ENCODE data around the gene TRIM24. TPM values are rescaled to one million over a fixed set of nuclear protein-coding genes. Genes with fewer than 3 reads are reported as not detected.
"Not testable (repeated sequence)": the region's sequence is repeated elsewhere in the genome, so short reads cannot be mapped to it uniquely, and the experiment has no call there.

TRIM24 gene
- 10 to 100 TPM; 52.8 to 74.2 (median 73.2) TPM for polyA plus RNA-seq (ENCODE audit: insufficient read depth in 1 of 5, insufficient read length in 5 of 5, low replicate concordance in 1 of 5)
- long read RNA-seq, donor 1, full-length matches to known transcripts: 2 of 27 reads
- long read RNA-seq, donor 1, partial matches to known transcripts: 25 of 27 reads
- long read RNA-seq, donor 1, other reads (novel, unspliced or antisense): 0 of 27 reads
- long read RNA-seq, donor 2, full-length matches to known transcripts: 3 of 3 reads
- long read RNA-seq, donor 2, partial matches to known transcripts: 0 of 3 reads
- long read RNA-seq, donor 2, other reads (novel, unspliced or antisense): 0 of 3 reads
- long read RNA-seq, donor 3, full-length matches to known transcripts: 2 of 9 reads
- long read RNA-seq, donor 3, partial matches to known transcripts: 7 of 9 reads
- long read RNA-seq, donor 3, other reads (novel, unspliced or antisense): 0 of 9 reads
- long read RNA-seq, donor 4, full-length matches to known transcripts: 2 of 14 reads
- long read RNA-seq, donor 4, partial matches to known transcripts: 12 of 14 reads
- long read RNA-seq, donor 4, other reads (novel, unspliced or antisense): 0 of 14 reads
- long read RNA-seq, donor 5, full-length matches to known transcripts: 1 of 25 reads
- long read RNA-seq, donor 5, partial matches to known transcripts: 24 of 25 reads
- long read RNA-seq, donor 5, other reads (novel, unspliced or antisense): 0 of 25 reads
- long read RNA-seq, donor 6, full-length matches to known transcripts: 4 of 4 reads
- long read RNA-seq, donor 6, partial matches to known transcripts: 0 of 4 reads
- long read RNA-seq, donor 6, other reads (novel, unspliced or antisense): 0 of 4 reads
- long read RNA-seq, donor 7, full-length matches to known transcripts: 5 of 10 reads
- long read RNA-seq, donor 7, partial matches to known transcripts: 5 of 10 reads
- long read RNA-seq, donor 7, other reads (novel, unspliced or antisense): 0 of 10 reads
- long read RNA-seq, donor 8, partial matches to known transcripts: 0 of 1 reads
- long read RNA-seq, donor 8, other reads (novel, unspliced or antisense): 0 of 1 reads

DNA sequence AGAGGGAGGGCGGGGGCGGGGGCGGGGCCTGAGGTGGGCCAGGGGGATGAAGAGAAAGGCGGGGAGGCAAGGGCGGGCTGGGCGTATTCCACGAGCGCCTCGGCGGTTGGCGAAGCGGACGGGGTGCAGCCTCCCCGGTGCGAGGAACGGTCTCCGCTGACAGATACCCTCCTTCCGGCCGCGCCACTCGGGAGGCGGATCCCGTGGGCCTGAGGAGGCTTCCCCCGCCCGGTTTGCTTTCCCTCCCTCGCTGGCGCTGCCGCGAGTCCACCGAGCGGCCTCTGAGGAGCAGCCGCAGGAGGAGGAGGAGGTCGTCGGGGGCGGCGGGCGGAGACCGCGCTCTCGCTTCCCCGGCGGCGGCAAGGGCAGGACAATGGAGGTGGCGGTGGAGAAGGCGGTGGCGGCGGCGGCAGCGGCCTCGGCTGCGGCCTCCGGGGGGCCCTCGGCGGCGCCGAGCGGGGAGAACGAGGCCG lies at the start of gene TRIM24:
Gene TRIM24, plus strand, starts transcription at position 84 of the 473 bp plus-strand sequence. Its CDS starts 290 bp downstream, at position 374.
- DNase-seq: no peak

DNA sequence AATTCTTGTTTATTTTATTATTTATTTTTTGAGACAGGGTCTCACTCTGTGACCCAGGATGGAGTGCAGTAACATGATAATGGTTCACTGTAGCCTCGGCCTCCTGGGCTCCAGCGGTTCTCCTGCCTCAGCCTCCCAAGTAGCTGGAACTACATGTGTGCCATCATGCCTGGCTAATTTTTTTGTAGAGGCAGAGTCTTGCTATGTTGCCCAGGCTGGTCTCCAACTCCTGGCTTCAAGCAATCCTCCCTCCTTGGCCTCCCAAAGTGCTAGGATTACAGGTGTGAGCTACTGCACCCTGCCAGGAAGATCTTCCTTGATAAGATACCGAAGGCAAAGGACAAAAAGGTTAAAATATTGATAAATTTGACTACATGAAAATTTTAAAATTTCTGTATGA lies 48.0 kb upstream of the TRIM24 start:
- DNase-seq: not testable (repeated sequence)

GRCh38 chr7:138412921-138413320 lies 47.1 kb upstream of the TRIM24 start:
- DNase-seq: not testable (repeated sequence)

DNA sequence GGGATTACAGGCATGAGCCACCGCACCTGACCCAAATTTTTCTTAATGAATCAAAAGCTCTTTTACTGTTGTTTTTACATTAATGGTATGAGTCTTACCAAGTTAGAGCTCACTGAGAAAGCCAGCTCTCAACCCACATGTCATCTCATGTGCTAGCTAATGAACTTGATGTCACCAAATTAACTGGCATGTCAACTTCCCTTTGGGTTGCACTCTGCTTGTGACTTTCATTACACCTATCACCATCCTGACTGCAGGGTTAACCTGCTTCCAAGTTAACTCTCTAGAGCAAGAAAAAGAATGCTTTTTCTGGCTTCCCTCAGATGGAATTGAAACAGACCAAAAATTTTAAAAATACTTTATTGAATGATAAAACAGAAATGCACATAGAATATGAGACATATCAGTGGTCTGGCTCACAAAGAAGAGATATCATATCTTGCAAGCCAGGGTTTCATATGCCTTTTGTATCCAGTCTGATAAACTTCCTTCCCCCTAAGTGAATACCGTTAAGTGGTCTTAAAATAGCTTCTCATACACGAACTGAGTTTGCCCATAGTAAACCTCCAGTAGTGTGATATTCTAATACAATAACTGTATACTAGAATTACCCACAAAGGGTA lies 42.9 kb upstream of the TRIM24 start:
- DNase-seq: no peak

DNA sequence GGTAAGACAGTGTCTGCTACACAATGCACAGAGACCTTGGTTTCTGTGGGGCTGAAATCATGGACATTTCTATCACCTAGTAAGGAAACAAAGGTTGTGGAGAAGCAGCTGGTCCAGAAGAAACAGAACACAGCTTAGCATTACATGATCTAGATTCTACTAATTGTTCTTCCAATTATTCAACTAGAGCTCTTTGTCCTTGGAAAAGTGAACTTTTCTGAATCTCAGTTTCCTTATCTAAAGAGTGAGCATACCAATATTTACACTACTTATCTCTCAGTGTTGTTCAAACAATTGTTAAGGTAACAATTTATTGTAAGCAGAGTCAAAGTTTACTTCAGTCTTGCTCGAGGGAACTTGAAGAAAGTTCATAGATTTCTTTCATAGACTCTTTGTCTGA lies 42.3 kb upstream of the TRIM24 start:
- DNase-seq: no peak

DNA sequence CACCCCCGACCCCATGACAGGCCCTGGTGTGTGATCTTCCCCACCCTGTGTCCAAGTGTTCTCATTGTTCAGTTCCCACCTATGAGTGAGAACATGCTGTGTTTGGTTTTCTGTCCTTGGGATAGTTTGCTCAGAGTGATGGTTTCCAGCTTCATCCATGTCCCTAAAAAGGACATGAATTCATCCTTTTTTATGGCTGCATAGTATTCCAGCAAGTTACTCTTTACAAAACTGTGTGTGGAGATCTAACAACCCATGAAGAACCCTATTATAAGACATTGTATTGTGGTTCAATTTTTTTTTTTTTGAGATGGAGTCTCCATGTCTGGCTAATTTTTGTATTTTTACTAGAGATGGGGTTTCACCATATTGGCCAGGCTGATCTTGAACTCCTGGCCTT lies 41.7 kb upstream of the TRIM24 start:
- DNase-seq: not testable (repeated sequence)

DNA sequence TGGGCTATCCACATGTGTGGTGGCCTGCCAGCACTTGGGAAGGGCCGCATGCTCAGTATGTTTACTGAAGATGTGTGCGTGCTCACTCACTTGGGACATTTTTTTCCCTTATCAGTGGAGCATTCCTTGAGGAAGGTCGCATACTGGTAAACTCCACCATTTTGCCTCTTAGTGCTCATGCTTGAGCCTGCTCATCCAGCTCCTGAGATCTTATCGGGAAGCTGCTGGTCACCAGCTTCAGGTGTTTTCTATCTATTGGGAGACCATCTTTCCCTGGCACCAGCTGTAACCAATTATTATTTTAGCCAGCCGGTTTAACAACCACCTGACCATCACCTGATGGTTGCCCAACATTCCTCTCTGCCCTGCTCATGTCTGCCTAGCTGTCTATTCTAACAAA lies 35.0 kb upstream of the TRIM24 start:
- DNase-seq: no peak

- no peak for DNase-seq
Observed at GRCh38 chr7:138429577-138430250, 30.3 kb upstream of the TRIM24 start.

DNA sequence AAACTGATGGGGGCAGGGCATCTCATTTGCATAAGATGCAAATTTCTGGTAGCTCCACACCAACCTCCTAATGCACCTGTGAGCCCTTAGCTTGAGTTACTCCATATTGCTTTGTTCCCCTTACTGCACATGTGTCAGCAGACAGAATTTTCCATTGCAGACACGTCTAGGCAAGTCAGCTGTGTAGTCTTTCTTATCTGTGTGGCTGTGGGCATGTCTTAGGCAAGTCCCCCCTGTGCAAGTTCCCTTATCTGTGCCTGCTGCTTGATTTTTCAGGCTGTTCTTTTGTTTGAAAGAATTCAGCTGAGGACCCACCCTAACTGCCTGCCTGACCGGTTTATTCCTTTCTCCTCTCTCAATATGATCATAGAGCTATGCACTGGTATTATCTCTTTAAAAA lies 28.5 kb upstream of the TRIM24 start:
- no peak for DNase-seq

DNA sequence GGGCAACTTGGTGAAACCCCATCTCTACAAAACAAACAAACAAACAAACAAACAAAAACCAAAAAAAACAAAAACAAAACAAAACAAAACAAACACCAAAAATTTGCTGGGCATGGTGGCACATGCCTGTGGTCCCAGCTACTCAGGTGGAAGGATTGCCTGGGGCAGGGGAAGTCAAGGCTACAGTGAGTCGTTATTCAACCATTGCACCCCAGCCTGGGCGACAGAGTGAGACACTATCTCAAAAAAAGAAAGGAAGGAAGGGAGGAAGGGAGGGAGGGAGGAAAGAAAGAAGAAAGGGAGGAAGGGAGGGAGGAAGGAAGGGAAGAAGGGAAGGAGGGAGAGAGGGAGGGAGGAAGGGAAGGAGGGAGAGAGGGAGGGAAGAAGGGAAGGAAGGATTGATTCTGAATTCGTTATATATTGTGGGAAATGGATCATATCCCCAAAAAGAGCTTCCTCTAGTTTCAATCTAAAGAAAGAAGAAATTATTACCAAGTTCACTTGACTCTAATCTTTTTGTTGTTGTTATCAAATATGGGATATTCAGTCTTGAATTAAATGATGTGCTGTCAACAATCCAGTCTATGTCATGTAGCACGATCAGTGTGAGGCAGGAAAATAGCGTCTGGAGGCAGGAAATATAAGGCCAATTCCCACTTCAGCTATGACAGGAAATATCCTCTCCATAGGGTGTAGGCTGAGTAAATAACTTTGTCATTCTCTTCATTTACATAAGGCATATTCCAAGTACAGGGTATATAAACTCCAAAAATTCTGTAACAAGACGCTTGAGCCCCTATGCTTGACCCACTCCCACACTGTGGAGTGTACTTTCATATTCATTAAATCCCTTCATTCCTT lies 26.2 kb upstream of the TRIM24 start:
- no peak for DNase-seq

DNA sequence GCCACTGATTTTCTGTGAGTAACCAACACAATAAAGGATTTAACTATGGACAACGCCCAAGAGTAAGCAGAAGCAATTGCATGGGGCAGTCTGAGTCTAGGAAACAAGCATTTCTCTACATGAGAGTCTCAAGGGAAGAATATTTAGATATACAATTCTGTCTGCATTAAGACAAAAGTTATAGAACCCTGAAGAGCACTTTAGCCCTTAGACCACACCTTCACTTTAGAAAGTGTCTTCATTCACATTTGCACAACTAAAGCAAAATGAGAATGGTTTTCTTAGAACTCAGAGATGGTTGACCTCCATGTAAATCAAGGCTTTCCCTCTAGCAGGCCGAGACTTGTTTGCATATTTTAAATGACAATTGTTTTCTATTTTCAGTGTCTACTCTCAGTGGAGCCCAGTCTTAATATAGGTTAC lies 25.5 kb upstream of the TRIM24 start:
- DNase-seq: no peak

DNA sequence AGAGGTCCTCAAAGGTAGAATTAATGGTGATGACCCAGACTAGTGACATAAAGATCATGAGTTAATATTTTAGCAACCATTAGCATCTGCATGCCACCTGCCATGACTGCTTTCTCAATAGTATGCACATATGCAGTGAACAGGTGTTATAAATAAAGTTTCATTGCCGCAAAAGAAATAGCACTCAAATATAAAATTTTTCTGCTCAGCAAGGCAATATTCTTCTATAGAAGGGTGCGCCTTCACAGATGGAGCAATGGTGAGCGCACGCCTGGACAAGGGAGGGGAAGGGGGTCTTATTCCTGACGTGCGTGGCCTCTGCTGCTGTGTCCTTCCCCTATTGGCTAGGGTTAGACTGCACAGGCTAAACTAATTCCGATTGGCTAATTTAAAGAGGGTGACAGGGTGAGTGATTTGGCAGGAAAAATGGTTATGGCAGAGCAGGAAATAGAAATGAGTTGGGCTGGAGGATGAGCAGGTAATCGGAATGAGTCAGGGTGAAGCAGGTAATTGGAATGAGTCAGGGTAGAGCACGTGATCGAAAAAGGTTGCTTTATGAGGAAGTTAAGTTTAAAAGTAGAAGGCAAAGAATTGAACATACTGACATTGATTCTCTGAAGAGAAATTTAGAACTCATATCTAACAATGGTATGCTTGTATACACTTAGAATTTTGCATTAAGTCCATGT lies 24.7 kb upstream of the TRIM24 start:
- no peak for DNase-seq

DNA sequence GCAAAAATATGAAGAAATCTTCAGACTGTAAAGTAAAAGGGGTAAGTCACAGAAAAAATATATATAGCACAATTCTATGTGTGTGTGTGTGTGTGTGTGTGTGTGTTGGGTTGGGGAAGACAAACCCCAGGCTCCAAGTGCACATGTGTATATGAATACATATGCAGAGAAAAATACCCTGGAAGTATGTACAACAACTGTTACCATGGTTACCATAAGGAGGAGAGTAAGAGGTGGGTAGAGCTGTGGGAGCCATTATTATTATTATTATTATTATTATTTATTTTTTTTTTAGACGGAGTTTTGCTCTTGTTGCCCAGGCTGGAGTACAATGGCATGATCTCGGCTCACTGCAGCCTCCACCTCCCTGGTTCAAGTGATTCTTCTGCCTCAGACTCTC lies 23.7 kb upstream of the TRIM24 start:
- DNase-seq: no peak

GRCh38 chr7:138440460-138440859 lies 19.6 kb upstream of the TRIM24 start:
- no peak for DNase-seq

- DNase-seq: no peak
Observed at GRCh38 chr7:138442822-138443221, 17.2 kb upstream of the TRIM24 start.

DNA sequence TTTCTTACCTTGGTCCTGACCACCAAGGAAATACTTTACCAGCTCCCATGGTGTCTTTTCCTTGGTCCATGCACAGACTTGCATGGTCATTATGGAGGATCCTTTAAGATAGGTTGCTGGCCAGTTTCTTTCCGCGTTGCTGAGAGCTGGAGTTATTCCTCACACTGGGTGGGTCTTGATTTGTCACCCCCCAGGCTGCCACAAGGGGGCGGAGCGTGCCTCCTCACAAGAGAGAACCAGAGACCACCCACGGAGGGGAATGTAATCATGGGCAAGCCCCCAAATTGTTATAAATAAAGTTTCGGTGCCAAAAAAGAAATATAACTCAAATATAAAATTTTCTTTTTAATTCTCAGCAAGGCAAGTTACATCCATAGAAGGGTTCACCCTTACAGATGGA lies 10.5 kb upstream of the TRIM24 start:
- no peak for DNase-seq

GRCh38 chr7:138455609-138456008 lies 4.5 kb upstream of the TRIM24 start:
- DNase-seq: no peak

GRCh38 chr7:138456220-138456619 lies 3.8 kb upstream of the TRIM24 start:
- DNase-seq: no peak

DNA sequence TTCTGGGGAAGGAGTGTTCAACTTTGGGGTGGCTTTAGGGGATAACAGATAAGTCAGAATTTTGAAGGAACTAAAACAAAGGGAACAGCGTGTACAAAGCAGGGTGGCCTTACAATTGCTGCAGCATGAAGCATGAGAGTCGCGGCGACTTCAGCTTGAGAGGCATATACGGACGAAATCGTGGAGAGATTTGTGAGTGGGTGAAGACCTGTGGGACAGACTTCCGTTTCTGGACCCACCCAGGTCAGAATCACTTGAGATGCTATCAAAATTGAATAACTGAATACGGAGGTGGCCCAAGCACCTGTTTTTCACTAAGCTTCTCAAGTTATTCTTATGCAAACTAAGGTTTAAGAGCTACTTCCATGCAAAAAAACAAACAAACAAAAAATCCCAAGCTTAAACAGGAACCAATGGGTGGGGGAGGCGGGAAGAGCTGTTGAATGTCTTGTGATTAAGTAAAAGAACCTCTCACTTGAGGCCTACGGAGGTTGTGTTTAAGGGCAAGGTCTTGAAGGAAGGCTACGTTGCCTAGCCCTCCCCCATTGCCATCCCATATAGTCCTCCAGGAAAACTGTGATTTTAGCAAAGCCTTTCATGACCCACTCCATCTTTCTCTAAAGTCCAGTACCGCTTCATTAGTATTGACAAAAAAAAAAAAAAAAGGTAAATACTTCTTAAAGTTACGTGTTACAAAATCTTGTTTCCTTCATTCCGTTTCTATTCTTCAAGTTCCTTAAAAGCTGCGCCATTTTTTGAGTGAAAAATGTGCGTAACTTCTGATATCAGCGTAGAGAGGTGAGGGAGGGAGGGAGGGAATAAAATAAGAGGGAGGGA lies 1.3 kb upstream of the TRIM24 start:
- no peak for DNase-seq

Measured in right lung (tissue), 10 donors.